ENCODE data around the gene FUCA2. TPM values are rescaled to one million over a fixed set of nuclear protein-coding genes. Genes with fewer than 3 reads are reported as not detected.

Gene FUCA2
- total and polyA plus RNA-seq, 2 experiments from 2014 or later = 31.8 to 33.4 TPM

GRCh38 chr6:143506199-143506598 lies 5.3 kb downstream of the FUCA2 start (continued):
- TF ChIP-seq EZH2phosphoT487 (IDR thresholded peaks at IDR 0.05; ENCODE audit: unreplicated experiment) = no peak
- TF ChIP-seq CTCF (conservative IDR thresholded peaks at IDR 0.05; ENCODE audit: low read depth in 2 of 2) = no peak
- no peak for TF ChIP-seq ETS1 (IDR thresholded peaks at IDR 0.05)
- TF ChIP-seq STAT1 (IDR thresholded peaks at IDR 0.05; ENCODE audit: unreplicated experiment) = no peak
- no peak for TF ChIP-seq EZH2 (IDR thresholded peaks at IDR 0.05; ENCODE audit: low read depth, unreplicated experiment)
- TF ChIP-seq ZNF331 (CRISPR knock-in tag; IDR thresholded peaks at IDR 0.05; ENCODE audit: low read depth) = no peak

- Mint-ChIP-seq H3K4me1 (peaks cover 3% of the 10 kb centered on the region; the same call in 2 of the 3 replicates), H3K9me3 (no peaks in the 10 kb centered on the region)
- peaks cover 21% of the 10 kb centered on the region for H3K79me2 ChIP-seq (replicated peaks; ENCODE audit: insufficient read depth)
- no peak for TF ChIP-seq ZNF114 (CRISPR knock-in tag; IDR thresholded peaks at IDR 0.05)
- no peak for TF ChIP-seq ZNF331 (CRISPR knock-in tag; IDR thresholded peaks at IDR 0.05; ENCODE audit: low read depth)
- no peak for TF ChIP-seq CTCF (conservative IDR thresholded peaks at IDR 0.05; ENCODE audit: low read depth in 2 of 2)
- no peak for TF ChIP-seq EZH2 (IDR thresholded peaks at IDR 0.05; ENCODE audit: low read depth, unreplicated experiment)
- TF ChIP-seq NANOG (IDR thresholded peaks at IDR 0.05; ENCODE audit: borderline replicate concordance) = no peak
- TF ChIP-seq REST (IDR thresholded peaks at IDR 0.05; ENCODE audit: unreplicated experiment) = no peak
- TF ChIP-seq ETS1 (IDR thresholded peaks at IDR 0.05) = no peak
- no peak for TF ChIP-seq POLR2AphosphoS5 (IDR thresholded peaks at IDR 0.05; ENCODE audit: low read depth)
- no peak for TF ChIP-seq JUNB (IDR thresholded peaks at IDR 0.05; ENCODE audit: unreplicated experiment)
- TF ChIP-seq STAT1 (IDR thresholded peaks at IDR 0.05; ENCODE audit: unreplicated experiment) = no peak
- no peak for TF ChIP-seq EZH2phosphoT487 (IDR thresholded peaks at IDR 0.05; ENCODE audit: unreplicated experiment)
Measured at GRCh38 chr6:143505537-143505936, 6.0 kb downstream of the FUCA2 start.

More at GRCh38 chr6:143505537-143505936, 6.0 kb downstream of the FUCA2 start:
- no peak for ATAC-seq
- Histone ChIP-seq H3K9me2 (ENCODE audit: insufficient read depth) (peaks cover under 1% of the 10 kb centered on the region; the same call in 1 of the 2 replicates), H3K4me3 (no peak overlapping the region), H3K4me1 (ENCODE audit: insufficient read depth) (no peaks in the 10 kb centered on the region; the same call in 1 of the 2 replicates), H4K20me1 (replicated peaks; ENCODE audit: insufficient read depth) (0 out of 2 replicates have a peak, but pooled peaks cover 5% of the 10 kb centered on the region), H3K36me3 (ENCODE audit: insufficient read depth) (peaks cover 18% of the 10 kb centered on the region; the same call in 1 of the 2 replicates), H3K27ac (ENCODE audit: low read depth) (no peak overlapping the region), H2AFZ (no peak overlapping the region), H3K27me3 (ENCODE audit: insufficient read depth) (no peaks in the 10 kb centered on the region), H3K4me2 (no peak overlapping the region), H3F3A (replicated peaks; ENCODE audit: low read depth) (no peaks in the 10 kb centered on the region)
- peaks cover 24% of the 10 kb centered on the region for H3K36me3 Mint-ChIP-seq (ENCODE audit: low read depth)
- H3K4me3 Mint-ChIP-seq = no peak overlapping the region
- DNase-seq (ENCODE audit: low spot score) = no peak
- no peak overlapping the region for H3K27ac Mint-ChIP-seq
- H3K27me3 Mint-ChIP-seq (ENCODE audit: insufficient read depth, low read depth, poor library complexity) = peaks cover 3% of the 10 kb centered on the region

Measured in GM23338 (cell line).